GM21528 (cell line): ENCODE measurements around the gene SULT1B1.
"Not testable (repeated sequence)": the region's sequence is repeated elsewhere in the genome, so short reads cannot be mapped to it uniquely, and the experiment has no call there.

Experiments used
- ATAC-seq: cut with Tn5 transposase; IDR thresholded peaks from one replicate; pipeline ENCODE4 v1.9.1; 2021; ENCODE audit warnings: mild to moderate bottlenecking, moderate library complexity; ENCODE audit not compliant: unreplicated experiment, low FRiP score

Gene SULT1B1

DNA sequence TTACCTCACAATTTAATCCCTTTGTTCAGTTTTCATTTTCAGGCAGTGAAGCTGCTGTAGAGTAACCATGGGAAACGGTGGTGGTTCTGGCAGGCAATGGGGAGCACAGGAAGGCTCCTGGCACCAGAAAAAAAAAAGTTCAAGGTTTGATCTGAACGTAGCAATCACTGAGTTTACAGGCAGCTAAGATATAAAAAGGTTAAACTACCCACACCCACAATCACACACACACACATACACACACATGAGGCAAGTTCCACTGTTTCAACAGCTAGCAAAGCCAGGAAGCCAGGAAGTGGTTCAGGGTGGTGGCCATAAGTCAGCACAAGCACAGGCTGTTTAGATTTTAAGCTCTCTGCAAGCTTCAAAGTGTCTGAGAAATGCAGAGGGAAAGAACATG, at the start of gene SULT1B1:
TSS of gene SULT1B1 (minus strand) at position 166 of the 400 bp plus-strand sequence. CDS start 5,403 bp downstream, outside the sequence.
- no peak for ATAC-seq

DNA sequence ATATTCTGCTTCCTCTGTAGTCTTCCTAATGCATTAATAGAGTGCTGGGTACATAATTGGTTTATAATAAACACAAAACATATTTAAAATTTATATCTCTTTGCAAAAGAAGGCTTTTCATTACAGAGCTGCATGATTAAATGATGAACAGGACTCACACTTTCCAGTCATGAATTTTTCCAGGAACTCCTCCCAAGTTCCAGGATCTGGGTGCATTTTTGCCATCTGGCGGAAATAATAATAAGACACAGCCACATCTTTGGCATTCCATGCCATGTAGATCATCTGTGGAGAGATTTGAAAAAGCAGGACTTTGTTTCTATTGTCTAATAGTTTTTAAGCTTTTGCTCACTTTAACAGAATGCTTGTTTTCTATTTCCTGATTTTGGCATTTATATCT, 40.2 kb upstream of the SULT1B1 start:
- ATAC-seq, result no peak

- no peak for ATAC-seq
Measured at GRCh38 chr4:69799337-69799736, 38.9 kb upstream of the SULT1B1 start.

DNA sequence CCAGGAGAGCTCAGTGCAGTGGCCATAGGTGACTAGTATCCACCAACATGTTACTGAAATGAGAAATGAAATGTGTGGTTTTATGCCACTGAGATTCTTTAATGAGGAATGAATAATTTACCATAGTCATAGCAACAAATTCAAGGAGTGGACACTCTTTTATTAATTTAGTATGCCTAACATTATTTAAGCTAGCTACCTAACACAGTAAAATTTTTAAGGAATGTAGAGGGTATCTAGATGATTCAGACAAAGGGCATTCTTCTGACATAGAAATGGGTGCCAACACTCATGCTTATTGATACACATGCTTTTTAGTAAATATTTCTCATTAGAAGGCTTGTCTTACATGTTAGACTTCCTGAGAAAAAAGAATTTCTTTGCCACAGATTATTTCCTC, 33.3 kb upstream of the SULT1B1 start:
- no peak for ATAC-seq

- ATAC-seq, result no peak
Measured at GRCh38 chr4:69787879-69788278, 27.5 kb upstream of the SULT1B1 start.

- ATAC-seq, result no peak
Measured at GRCh38 chr4:69786547-69786946, 26.1 kb upstream of the SULT1B1 start.

DNA sequence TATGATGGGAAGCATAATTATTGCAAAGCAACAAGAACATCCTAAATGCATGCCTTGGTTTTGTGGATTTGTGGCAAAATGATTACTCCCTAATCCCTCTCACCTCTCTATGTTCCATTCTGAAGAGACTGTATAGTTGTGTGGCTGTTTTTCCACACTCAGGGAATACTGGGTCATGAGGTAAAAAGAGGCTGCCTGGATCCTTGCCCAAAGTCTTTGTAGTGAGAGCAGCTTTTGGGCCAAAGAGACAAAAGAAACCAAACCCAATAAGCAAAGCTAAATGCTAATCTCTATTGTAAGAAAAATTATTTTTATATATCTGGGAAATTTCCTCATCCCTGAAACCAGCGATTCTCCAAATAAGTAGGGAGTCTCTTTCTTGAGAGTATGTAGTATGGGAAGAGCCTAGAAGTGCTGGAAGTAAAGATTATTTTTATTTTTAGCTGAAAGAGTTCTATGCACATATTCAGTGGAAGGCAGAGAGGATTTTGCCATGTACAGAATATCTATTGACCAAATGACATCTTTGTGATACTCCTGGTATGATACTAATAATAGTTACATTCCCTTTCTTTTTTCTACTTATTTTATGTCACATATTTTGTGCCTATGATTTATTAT, 24.9 kb upstream of the SULT1B1 start:
- ATAC-seq, result no peak

GRCh38 chr4:69782651-69783310, 22.4 kb upstream of the SULT1B1 start:
- ATAC-seq, result no peak

GRCh38 chr4:69781458-69782418, 21.3 kb upstream of the SULT1B1 start:
- ATAC-seq, result no peak

GRCh38 chr4:69780141-69780540, 19.7 kb upstream of the SULT1B1 start:
- ATAC-seq, result no peak

DNA sequence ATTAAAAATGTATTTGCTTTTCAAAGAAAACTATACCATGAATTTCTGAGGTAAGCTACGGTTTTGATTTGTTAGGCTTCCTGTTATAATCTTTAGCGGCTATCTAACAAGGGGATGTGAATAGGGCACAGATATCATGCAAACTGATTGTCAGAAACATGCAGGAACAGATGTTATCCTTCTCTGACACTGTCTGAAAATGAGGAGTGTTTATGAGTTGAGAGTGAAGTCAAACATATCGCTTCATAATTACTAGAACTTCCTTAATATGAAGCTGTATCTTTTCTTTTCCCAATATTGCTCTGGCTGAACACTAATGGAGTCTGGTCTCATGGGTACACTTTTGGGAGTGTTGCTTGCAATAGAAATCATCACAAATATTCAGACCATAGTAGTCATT, 16.3 kb upstream of the SULT1B1 start:
- no peak for ATAC-seq

GRCh38 chr4:69775321-69775867, 15.0 kb upstream of the SULT1B1 start:
- no peak for ATAC-seq

- ATAC-seq, result no peak
Measured at GRCh38 chr4:69773484-69773883, 13.1 kb upstream of the SULT1B1 start.

GRCh38 chr4:69768554-69768953, 8.1 kb upstream of the SULT1B1 start:
- ATAC-seq, result not testable (repeated sequence)

DNA sequence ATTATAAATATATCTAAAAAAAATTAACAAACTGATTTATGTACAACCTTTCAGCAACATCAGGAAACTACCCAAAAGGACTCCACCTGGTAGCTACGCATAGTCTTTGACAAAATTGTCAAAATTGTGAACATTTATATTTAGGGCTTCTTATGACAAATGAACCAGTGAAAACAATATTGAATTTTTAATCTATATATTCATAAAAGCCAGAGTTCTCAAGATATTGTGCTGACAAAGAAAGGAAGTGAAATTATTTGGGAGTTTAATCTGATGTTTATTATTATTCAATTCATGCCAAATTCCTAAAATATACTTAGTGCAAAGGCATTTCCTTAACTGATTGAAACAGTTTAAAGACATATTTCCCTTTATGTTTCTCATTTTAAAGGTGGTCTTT, 5.3 kb upstream of the SULT1B1 start:
- ATAC-seq, result no peak

- no peak for ATAC-seq
Measured at GRCh38 chr4:69764311-69764710, 3.9 kb upstream of the SULT1B1 start.

GRCh38 chr4:69763233-69763632, 2.8 kb upstream of the SULT1B1 start:
- no peak for ATAC-seq

DNA sequence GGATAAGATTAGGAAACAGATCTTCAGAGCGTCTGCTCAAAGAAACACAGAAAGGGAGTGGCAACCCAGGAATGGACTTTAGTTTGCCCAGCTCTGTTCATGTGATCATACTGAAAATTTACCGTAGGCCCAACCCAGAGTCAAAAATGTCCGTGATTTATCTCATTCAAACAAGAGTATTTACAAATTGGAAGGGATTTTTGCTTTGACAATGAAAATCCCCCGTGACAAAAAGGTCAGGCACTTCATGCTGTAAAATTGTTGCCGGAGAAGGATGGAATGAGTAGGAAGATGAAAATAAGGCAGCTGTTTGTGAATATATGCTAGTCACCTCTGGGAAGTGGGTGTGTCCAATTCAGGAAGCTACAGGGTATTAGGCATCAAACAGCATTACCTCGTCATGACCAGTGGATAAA, 1.2 kb downstream of the SULT1B1 start:
- no peak for ATAC-seq

DNA sequence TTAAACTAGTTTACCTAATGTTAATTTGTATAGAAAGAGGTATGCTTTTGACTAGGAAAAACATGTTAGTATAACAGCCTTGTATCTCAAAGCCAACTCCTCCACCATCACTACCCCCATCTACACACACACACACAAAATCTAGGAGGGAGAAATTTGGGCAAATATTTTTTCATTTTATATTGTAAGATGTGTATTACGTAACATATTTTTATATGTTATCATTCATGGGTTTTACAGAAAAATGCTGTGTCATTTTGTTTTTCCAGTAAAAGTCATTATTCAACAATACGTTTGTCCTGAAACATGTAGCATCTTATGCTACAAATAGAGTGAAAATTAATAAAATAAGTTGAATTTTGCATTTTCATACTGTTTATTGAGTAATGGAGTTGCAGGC, 3.0 kb downstream of the SULT1B1 start:
- no peak for ATAC-seq

DNA sequence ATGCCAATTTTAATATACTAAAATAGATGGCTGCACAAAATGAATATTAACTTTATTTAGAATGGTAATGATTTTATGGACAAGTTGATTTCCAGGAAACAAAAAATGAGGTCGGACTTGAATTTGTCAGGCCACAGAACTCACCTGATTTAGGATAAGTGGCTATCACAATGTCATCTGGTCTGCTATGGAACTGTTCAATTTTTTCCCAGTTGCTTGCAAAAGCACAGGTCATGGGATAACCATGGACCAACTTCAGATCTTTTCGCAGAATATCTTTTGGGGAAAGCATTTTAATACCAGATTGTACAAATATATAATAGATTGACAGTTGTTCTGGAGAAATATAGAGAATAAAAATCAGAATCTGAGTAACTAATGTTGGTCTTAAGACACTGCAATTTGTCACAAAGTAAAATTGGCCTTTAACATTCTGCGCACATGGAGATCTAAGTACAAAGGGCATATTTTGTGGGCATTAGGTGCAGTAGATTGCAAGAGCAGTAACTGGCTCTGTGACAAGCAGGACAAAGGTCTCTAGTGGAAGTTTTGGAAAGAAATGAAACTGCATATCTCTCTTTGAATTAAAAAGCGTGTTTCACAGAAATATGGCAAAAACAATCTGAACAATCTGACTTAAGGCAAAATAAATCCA, 5.4 kb downstream of the SULT1B1 start:
- ATAC-seq, result no peak
